Ovary (tissue), 9 donors: ENCODE data around the gene TMX2. TPM values are rescaled to one million over a fixed set of nuclear protein-coding genes. Genes with fewer than 3 reads are reported as not detected.

Source experiments
- DNase-seq, 5 donors: peaks; one replicate each; pipeline ENCODE4 v3.0.0-alpha.2; 2019 to 2020
- H3K27ac ChIP-seq, 2 donors: fragments of 200-600 bp; one replicate each; pipeline versions ENCODE4 v1.5.1 to v1.8.0; 2019 to 2022
- H3K27me3 ChIP-seq: fragments of 200-600 bp; one replicate; pipeline ENCODE4 v1.8.0; 2022
- H3K36me3 ChIP-seq: fragments of 200-600 bp; sonication (generic); one replicate; pipeline ENCODE4 v1.5.1; 2019
- H3K4me1 ChIP-seq: one replicate; pipeline ENCODE4 v1.8.1; 2013; ENCODE audit warnings: mild to moderate bottlenecking, moderate library complexity; ENCODE audit not compliant: insufficient read depth
- H3K4me3 ChIP-seq: fragments of 200-600 bp; sonication (generic); one replicate; pipeline ENCODE4 v1.5.1; 2017
- H3K9me3 ChIP-seq, 2 donors: fragments of 200-600 bp in 1 of 2; sonication (generic) in 1 of 2; one replicate each; pipeline versions ENCODE4 v1.5.1 to v1.8.1; 2013 to 2019; ENCODE audit warnings: mild to moderate bottlenecking in 1 of 2, moderate library complexity in 1 of 2
- CTCF ChIP-seq, 3 donors: fragments of 450-650 bp in 2 of 3; fragments of 200-600 bp in 1 of 3; IDR thresholded peaks; one replicate each; pipeline versions ENCODE4 v1.5.1 to v1.8.0; 2016 to 2022; ENCODE audit warnings: antibody characterized with exemption in 3 of 3, mild to moderate bottlenecking in 1 of 3
- EP300 ChIP-seq: sonication (generic); formaldehyde crosslinking; IDR thresholded peaks from one replicate; pipeline ENCODE4 v1.6.1; 2017; ENCODE audit warnings: antibody characterized with exemption
- POLR2A ChIP-seq: fragments of 450-650 bp; IDR thresholded peaks from one replicate; pipeline ENCODE4 v1.6.1; 2017; ENCODE audit warnings: antibody characterized with exemption, mild to moderate bottlenecking, moderate library complexity
- WGBS, 3 donors: extraction: QIAGEN DNeasy Blood & Tissue Kit in 1 of 3; methylation state at CpG; one replicate each; pipeline versions ENCODE4 v1.1.5 to v1.1.7; 2013 to 2017; 5-methylcytosine and 5-hydroxymethylcytosine counted together
- intact Hi-C, 4 donors: fragments of 100-400 bp; cut with DNase I; formaldehyde crosslinking; loops; one replicate each; pipeline versions ENCODE4 v1.11.0 to v1.15.1; 2022 to 2023
- polyA plus RNA-seq, 2 donors: library from polyadenylated mRNA; stranded (reverse); fragments of 200-250 nt in 1 of 2; fragments of 350-450 nt in 1 of 2; fragmentation: Illumina TruSeq in 1 of 2; extraction: RNeasy Lipid Tissue Mini Kit (QIAGEN cat#74804) in 1 of 2; gene quantifications; one replicate each; pipeline ENCODE4 v1.2.3, GENCODE V29; 2013 to 2014
- total RNA-seq, 7 donors: library from RNA; depleted of rRNA in 2 of 7; stranded (reverse); fragments of >200 nt in 2 of 7; fragmentation: NEBNext Ultra II Directional in 3 of 7; extraction: Animal tissue kit (Norgen Biotek cat#: 25700) in 3 of 7; gene quantifications; one replicate each; pipeline versions ENCODE4 v1.1.0 to v1.2.4, GENCODE V29; 2016 to 2023
- donor health status: DM: no; HTN: no; CAD: no; lungs with moderate emphysema.
- donor health status: DM: no; HTN: no; CAD: no.
- donor health status: Bipolar disorder and iron deficiency.
- donor health status: DM: yes; HTN: yes; CAD: no.
- donor health status: DM: no; HTN: no; CAD: no.
- donor health status: DM: yes; HTN: yes; CAD: no.

TMX2 gene
- total and polyA plus RNA-seq, 9 donors: 31.5 to 130 (median 58.6) TPM

- DNase-seq: no peak
- 72 to 88% (median 77%) methylated on average over 5 of the region's 5 CpGs for WGBS, 3 donors
- intact Hi-C loops: loop anchor here in 1 of 4 donors (10.0 kb wide), 1 partner anchor 50 kb away; no protein-coding TSS in a partner anchor
Measured at GRCh38 chr11:57745206-57745605, 32.8 kb downstream of the TMX2 start.

GRCh38 chr11:57746920-57747319 lies 34.5 kb downstream of the TMX2 start:
- Histone ChIP-seq H3K36me3 (no peaks in the 10 kb centered on the region), H3K4me3 (no peak overlapping the region), H3K9me3 (no peaks in the 10 kb centered on the region), H3K4me1 (no peaks in the 10 kb centered on the region), H3K27ac (no peak overlapping the region), H3K27me3 (no peaks in the 10 kb centered on the region)
- WGBS, 3 donors: 81 to 88% (median 85%) methylated on average over 1 of the region's 1 CpG
- intact Hi-C loops: loop anchor here in 1 of 4 donors (10.0 kb wide), 1 partner anchor 48 kb away; no protein-coding TSS in a partner anchor
- TF ChIP-seq CTCF (IDR thresholded peaks at IDR 0.05) (no peak), POLR2A (no peak), EP300 (no peak)
- no peak for DNase-seq

More at GRCh38 chr11:57745206-57745605, 32.8 kb downstream of the TMX2 start:
- Histone ChIP-seq H3K27me3 (no peaks in the 10 kb centered on the region), H3K4me1 (no peaks in the 10 kb centered on the region), H3K27ac (no peak overlapping the region), H3K4me3 (no peak overlapping the region), H3K36me3 (no peaks in the 10 kb centered on the region), H3K9me3 (no peaks in the 10 kb centered on the region)
- TF ChIP-seq POLR2A: no peak
- no peak for TF ChIP-seq EP300
- TF ChIP-seq CTCF (IDR thresholded peaks at IDR 0.05): no peak

GRCh38 chr11:57751176-57751575 lies 38.8 kb downstream of the TMX2 start:
- intact Hi-C loops: loop anchor here in 1 of 4 donors (10.0 kb wide), 1 partner anchor 54 kb away; no protein-coding TSS in a partner anchor
- H3K36me3 ChIP-seq: no peaks in the 10 kb centered on the region
- DNase-seq: no peak
- H3K27me3 ChIP-seq: no peaks in the 10 kb centered on the region
- no peaks in the 10 kb centered on the region for H3K9me3 ChIP-seq
- no peaks in the 10 kb centered on the region for H3K4me1 ChIP-seq
- no peak overlapping the region for H3K27ac ChIP-seq
- TF ChIP-seq POLR2A (no peak), CTCF (IDR thresholded peaks at IDR 0.05) (no peak), EP300 (no peak)
- H3K4me3 ChIP-seq: no peak overlapping the region

GRCh38 chr11:57751676-57752253 lies 39.4 kb downstream of the TMX2 start, which contains the start of gene BTBD18:
Gene BTBD18, minus strand, starts transcription at chr11:57751819. Its CDS starts 631 bp downstream, at chr11:57751188.
- H3K27me3 ChIP-seq: no peaks in the 10 kb centered on the region
- H3K4me3 ChIP-seq: no peak within 1 kb of the TSS
- TF ChIP-seq CTCF (IDR thresholded peaks at IDR 0.05) (no peak), POLR2A (no peak), EP300 (no peak)
- no peak for DNase-seq
- intact Hi-C loops: loop anchor here in 1 of 4 donors (10.0 kb wide), 1 partner anchor 53 kb away; no protein-coding TSS in a partner anchor
- no peaks in the 10 kb centered on the region for H3K36me3 ChIP-seq
- H3K9me3 ChIP-seq: no peaks in the 10 kb centered on the region
- no peak within 1 kb of the TSS for H3K27ac ChIP-seq
- WGBS, 3 donors: 31 to 46% (median 33%) methylated on average over 10 of the region's 10 CpGs
- no peaks in the 10 kb centered on the region for H3K4me1 ChIP-seq
